Thymus (tissue), 11 donors: Measurements from ENCODE around the gene RGS6. TPM values are rescaled to one million over a fixed set of nuclear protein-coding genes. Genes with fewer than 3 reads are reported as not detected.

ENCODE experiments used
- DNase-seq, 9 donors: peaks; one replicate each; pipeline ENCODE4 v3.0.0-alpha.2; 2013; ENCODE audit warnings: low spot score in 9 of 9, low read depth in 6 of 9, missing footprints in 1 of 9
- H3K27ac ChIP-seq, 2 donors: one replicate each; pipeline ENCODE4 v1.5.1; 2013; ENCODE audit warnings: control low read depth in 1 of 2, low read depth in 1 of 2, low read length in 1 of 2, mild to moderate bottlenecking in 1 of 2, moderate library complexity in 1 of 2
- H3K27me3 ChIP-seq, 2 donors: one replicate each; pipeline ENCODE4 v1.5.1; 2013; ENCODE audit warnings: low read length in 1 of 2; ENCODE audit not compliant: control insufficient read depth in 2 of 2, insufficient read depth in 1 of 2
- H3K36me3 ChIP-seq, 2 donors: one replicate each; pipeline ENCODE4 v1.5.1; 2013; ENCODE audit warnings: low read length in 1 of 2, mild to moderate bottlenecking in 1 of 2, moderate library complexity in 1 of 2; ENCODE audit not compliant: control insufficient read depth in 2 of 2, insufficient read depth in 2 of 2
- H3K4me1 ChIP-seq, 2 donors: one replicate each; pipeline ENCODE4 v1.5.1; 2013; ENCODE audit warnings: low read length in 2 of 2; ENCODE audit not compliant: control insufficient read depth in 2 of 2, insufficient read depth in 2 of 2
- H3K4me3 ChIP-seq, 2 donors: one replicate each; pipeline ENCODE4 v1.5.1; 2013; ENCODE audit warnings: low read length in 2 of 2, control low read depth in 1 of 2, mild to moderate bottlenecking in 1 of 2
- H3K9me3 ChIP-seq, 2 donors: one replicate each; pipeline ENCODE4 v1.5.1; 2013; ENCODE audit warnings: low read length in 1 of 2, mild to moderate bottlenecking in 1 of 2; ENCODE audit not compliant: control insufficient read depth in 2 of 2, insufficient read depth in 1 of 2
- WGBS: extraction: QIAGEN DNeasy Blood & Tissue Kit; methylation state at CpG from one replicate; pipeline ENCODE4 v1.1.7; 2013; 5-methylcytosine and 5-hydroxymethylcytosine counted together
- polyA plus RNA-seq: library from polyadenylated mRNA; stranded (reverse); fragments of 200-250 nt; gene quantifications from one replicate; pipeline ENCODE4 v1.2.3, GENCODE V29; 2013
- total RNA-seq: library from RNA; stranded (reverse); fragments of 120-200 nt; gene quantifications from one replicate; pipeline ENCODE4 v1.2.4, GENCODE V29; 2013
- donor health status: healthy.

The RGS6 gene
- total and polyA plus RNA-seq, 2 donors: 0.28 to 0.80 TPM

GRCh38 chr14:72539661-72540315, 607.6 kb downstream of the RGS6 start:
- Histone ChIP-seq H3K4me3 (no peak overlapping the region), H3K36me3 (no peaks in the 10 kb centered on the region), H3K27me3 (no peaks in the 10 kb centered on the region), H3K4me1 (peaks cover 0 to 37% of the 10 kb centered on the region in 2 donors), H3K9me3 (no peaks in the 10 kb centered on the region), H3K27ac (no peak overlapping the region)
- 53% methylated on average over 14 of the region's 14 CpGs for WGBS
- no peak for DNase-seq

GRCh38 chr14:72540836-72541235, 608.6 kb downstream of the RGS6 start:
- no peaks in the 10 kb centered on the region for H3K36me3 ChIP-seq
- H3K4me1 ChIP-seq: peaks cover 0 to 30% of the 10 kb centered on the region in 2 donors
- no peaks in the 10 kb centered on the region for H3K9me3 ChIP-seq
- WGBS: 97% methylated on average over 6 of the region's 6 CpGs
- H3K27me3 ChIP-seq: no peaks in the 10 kb centered on the region
- DNase-seq: no peak
- no peak overlapping the region for H3K4me3 ChIP-seq
- no peak overlapping the region for H3K27ac ChIP-seq

GRCh38 chr14:72541546-72541945, 609.3 kb downstream of the RGS6 start:
- Histone ChIP-seq H3K36me3 (no peaks in the 10 kb centered on the region), H3K27ac (no peak overlapping the region), H3K27me3 (no peaks in the 10 kb centered on the region), H3K4me3 (no peak overlapping the region), H3K4me1 (peaks cover 0 to 24% of the 10 kb centered on the region in 2 donors), H3K9me3 (no peaks in the 10 kb centered on the region)
- DNase-seq: no peak
- 97% methylated on average over 8 of the region's 8 CpGs for WGBS

DNA sequence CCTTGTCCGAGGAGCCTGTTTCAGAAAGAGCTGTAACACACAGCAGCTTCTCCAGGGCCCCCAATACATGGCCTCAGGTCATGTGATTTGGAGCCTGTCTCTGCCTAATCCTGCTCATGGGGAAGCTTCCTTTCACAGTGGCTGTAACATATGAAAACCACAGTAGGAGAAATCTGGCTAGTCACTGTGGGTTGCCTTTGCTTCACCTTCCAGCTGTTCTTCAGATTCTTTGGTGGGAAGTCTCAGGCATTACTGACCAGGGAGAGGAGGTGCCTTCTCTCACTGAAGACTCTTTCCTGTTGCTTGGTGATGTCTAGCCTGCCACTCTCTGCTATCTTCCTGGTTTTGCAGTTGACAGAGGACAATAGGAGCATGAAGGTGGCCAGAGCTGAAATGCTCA, 611.1 kb downstream of the RGS6 start:
- Histone ChIP-seq H3K27ac (no peak overlapping the region), H3K4me3 (no peak overlapping the region), H3K4me1 (peaks cover 0 to 22% of the 10 kb centered on the region in 2 donors), H3K27me3 (no peaks in the 10 kb centered on the region), H3K9me3 (peaks cover 0 to 6% of the 10 kb centered on the region in 2 donors), H3K36me3 (no peaks in the 10 kb centered on the region)
- WGBS: 51% methylated on average over 1 of the region's 1 CpG
- no peak for DNase-seq

- Histone ChIP-seq H3K4me1 (peaks cover 0 to 12% of the 10 kb centered on the region in 2 donors), H3K27me3 (no peaks in the 10 kb centered on the region), H3K4me3 (no peak overlapping the region), H3K27ac (no peak overlapping the region), H3K9me3 (peaks cover 0 to 6% of the 10 kb centered on the region in 2 donors), H3K36me3 (no peaks in the 10 kb centered on the region)
- WGBS: 90% methylated on average over 8 of the region's 8 CpGs
- no peak for DNase-seq
Measured at GRCh38 chr14:72544615-72545387, 612.6 kb downstream of the RGS6 start.

DNA sequence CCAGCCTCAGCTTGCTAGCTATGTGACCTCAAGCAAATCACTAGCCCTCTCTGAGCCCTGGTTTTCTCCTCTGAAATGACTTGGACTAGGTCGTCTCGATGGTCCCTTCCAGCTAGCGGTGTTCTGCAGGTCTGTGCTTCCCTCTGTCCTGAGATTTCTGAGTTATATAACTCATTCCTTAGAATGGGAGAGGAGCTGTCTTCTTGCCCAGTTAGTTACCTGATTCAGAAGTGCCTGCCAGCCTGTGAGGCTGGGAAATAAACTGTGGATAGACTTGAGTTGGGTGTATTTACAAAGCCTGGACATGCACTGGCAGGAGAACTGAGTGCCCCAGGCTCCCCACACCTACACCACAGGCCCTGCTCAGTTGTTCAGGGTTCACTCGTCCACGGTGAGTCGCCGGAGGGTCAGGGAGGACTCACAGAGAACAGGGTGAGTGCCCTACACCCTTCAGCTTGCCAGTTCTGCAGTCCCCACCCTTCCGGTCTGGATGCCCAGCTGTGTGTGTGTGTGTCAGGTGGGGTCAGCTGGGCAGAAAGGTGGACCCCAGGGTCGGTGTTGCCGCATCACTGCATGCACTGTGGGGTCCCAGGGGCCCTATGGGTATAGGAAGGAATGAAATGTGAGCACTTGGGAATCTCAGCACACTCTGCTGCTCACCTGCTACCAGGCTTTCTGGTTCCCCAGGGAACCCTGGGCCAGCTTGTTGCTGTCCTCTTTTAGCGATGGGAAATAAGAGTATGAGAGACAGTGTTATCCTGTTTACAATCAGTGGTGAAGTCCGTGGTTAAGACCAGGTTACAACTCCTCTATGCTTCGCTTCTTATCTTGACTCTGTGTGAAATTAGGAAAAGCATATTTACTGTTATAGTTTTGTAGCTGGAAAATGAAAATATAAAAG, 613.4 kb downstream of the RGS6 start:
- no peak for DNase-seq
- peaks cover 0 to 8% of the 10 kb centered on the region in 2 donors for H3K4me1 ChIP-seq
- no peaks in the 10 kb centered on the region for H3K36me3 ChIP-seq
- no peak overlapping the region for H3K4me3 ChIP-seq
- peaks cover 0 to 6% of the 10 kb centered on the region in 2 donors for H3K9me3 ChIP-seq
- no peak overlapping the region for H3K27ac ChIP-seq
- H3K27me3 ChIP-seq: no peaks in the 10 kb centered on the region
- whole genome bisulfite sequencing: 81% methylated on average over 13 of the region's 13 CpGs

GRCh38 chr14:72546344-72547016, 614.3 kb downstream of the RGS6 start:
- no peaks in the 10 kb centered on the region for H3K27me3 ChIP-seq
- 94% methylated on average over 16 of the region's 16 CpGs for WGBS
- DNase-seq: no peak
- peaks cover 0 to 6% of the 10 kb centered on the region in 2 donors for H3K9me3 ChIP-seq
- H3K27ac ChIP-seq: no peak overlapping the region
- H3K4me3 ChIP-seq: no peak overlapping the region
- H3K4me1 ChIP-seq: peaks cover 0 to 8% of the 10 kb centered on the region in 2 donors
- no peaks in the 10 kb centered on the region for H3K36me3 ChIP-seq

GRCh38 chr14:72547999-72548398, 615.8 kb downstream of the RGS6 start:
- Histone ChIP-seq H3K4me1 (peaks cover 0 to 8% of the 10 kb centered on the region in 2 donors), H3K27me3 (peaks cover 0 to 2% of the 10 kb centered on the region in 2 donors), H3K4me3 (no peak overlapping the region), H3K36me3 (no peaks in the 10 kb centered on the region), H3K9me3 (peaks cover 0 to 6% of the 10 kb centered on the region in 2 donors), H3K27ac (no peak overlapping the region)
- no peak for DNase-seq
- 96% methylated on average over 9 of the region's 9 CpGs for WGBS
